ENCODE results near the gene IQGAP2.

The IQGAP2 gene

GRCh38 chr5:76415855-76416254 lies 12.8 kb downstream of the IQGAP2 start:
- no peak for ATAC-seq
- TF ChIP-seq ZFP30 (CRISPR knock-in tag; IDR thresholded peaks at IDR 0.05), result no peak
- TF ChIP-seq ARNTL (CRISPR knock-in tag; IDR thresholded peaks at IDR 0.05; ENCODE audit: borderline replicate concordance, low read depth), result no peak
- no peak for TF ChIP-seq OSR1 (CRISPR knock-in tag; IDR thresholded peaks at IDR 0.05)
- no peak for TF ChIP-seq POU6F1 (CRISPR knock-in tag; IDR thresholded peaks at IDR 0.05; ENCODE audit: borderline replicate concordance, low read depth)
- no peak for TF ChIP-seq ZC3H10 (CRISPR knock-in tag; IDR thresholded peaks at IDR 0.05)
- no peak for TF ChIP-seq TCF4 (CRISPR knock-in tag; IDR thresholded peaks at IDR 0.05; ENCODE audit: borderline replicate concordance)
- TF ChIP-seq ZNF70 (CRISPR knock-in tag; IDR thresholded peaks at IDR 0.05), result no peak
- TF ChIP-seq ZNF565 (CRISPR knock-in tag; conservative IDR thresholded peaks at IDR 0.05; ENCODE audit: low read depth), result no peak
- no peak for TF ChIP-seq ESRRG (CRISPR knock-in tag; IDR thresholded peaks at IDR 0.05)

DNA sequence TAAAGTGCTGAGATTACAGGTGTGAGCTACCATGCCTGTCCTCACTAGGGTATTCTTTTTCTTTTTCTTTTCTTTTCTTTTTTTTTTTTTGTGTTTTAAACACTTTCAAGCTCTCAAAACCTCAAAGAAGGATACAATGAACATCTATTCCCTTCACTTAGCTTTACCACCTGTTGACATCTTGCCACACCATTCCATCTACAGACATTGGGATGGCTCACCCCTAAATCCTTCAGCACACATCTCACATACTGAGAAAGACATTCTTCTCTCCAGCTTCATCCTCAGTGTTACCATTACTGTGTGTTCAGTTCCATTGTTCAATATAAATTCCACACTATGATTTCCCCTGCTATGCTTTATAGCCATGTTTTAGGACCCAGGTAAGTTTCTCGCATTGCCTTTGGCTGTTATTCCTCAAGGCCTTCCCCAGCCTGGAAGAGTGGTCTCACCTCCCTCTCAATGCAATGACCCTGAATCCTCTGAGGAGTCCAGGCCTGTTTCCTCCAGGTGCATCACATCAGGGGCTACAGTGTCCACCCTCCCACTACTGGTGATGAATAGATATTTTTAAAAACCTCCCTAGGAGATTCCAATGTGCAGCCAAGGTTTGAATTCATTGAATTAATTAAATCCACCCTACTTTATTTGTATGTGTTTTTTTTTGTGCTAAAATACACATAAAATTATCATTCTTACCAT lies 16.7 kb downstream of the IQGAP2 start:
- no peak for ATAC-seq
- no peak for TF ChIP-seq TCF4 (CRISPR knock-in tag; IDR thresholded peaks at IDR 0.05; ENCODE audit: borderline replicate concordance)
- no peak for TF ChIP-seq ZFP3 (CRISPR knock-in tag; IDR thresholded peaks at IDR 0.05)
- TF ChIP-seq ISL1 (CRISPR knock-in tag; IDR thresholded peaks at IDR 0.05), result no peak
- TF ChIP-seq, protein P1, sequence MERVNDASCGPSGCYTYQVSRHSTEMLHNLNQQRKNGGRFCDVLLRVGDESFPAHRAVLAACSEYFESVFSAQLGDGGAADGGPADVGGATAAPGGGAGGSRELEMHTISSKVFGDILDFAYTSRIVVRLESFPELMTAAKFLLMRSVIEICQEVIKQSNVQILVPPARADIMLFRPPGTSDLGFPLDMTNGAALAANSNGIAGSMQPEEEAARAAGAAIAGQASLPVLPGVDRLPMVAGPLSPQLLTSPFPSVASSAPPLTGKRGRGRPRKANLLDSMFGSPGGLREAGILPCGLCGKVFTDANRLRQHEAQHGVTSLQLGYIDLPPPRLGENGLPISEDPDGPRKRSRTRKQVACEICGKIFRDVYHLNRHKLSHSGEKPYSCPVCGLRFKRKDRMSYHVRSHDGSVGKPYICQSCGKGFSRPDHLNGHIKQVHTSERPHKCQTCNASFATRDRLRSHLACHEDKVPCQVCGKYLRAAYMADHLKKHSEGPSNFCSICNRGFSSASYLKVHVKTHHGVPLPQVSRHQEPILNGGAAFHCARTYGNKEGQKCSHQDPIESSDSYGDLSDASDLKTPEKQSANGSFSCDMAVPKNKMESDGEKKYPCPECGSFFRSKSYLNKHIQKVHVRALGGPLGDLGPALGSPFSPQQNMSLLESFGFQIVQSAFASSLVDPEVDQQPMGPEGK (CRISPR knock-in tag; IDR thresholded peaks at IDR 0.05; ENCODE audit: borderline replicate concordance), result no peak
- TF ChIP-seq ZNF8 (CRISPR knock-in tag; IDR thresholded peaks at IDR 0.05), result no peak
- TF ChIP-seq ZC3H10 (CRISPR knock-in tag; IDR thresholded peaks at IDR 0.05), result no peak
- no peak for TF ChIP-seq RARB (CRISPR knock-in tag; IDR thresholded peaks at IDR 0.05)
- TF ChIP-seq TOX (CRISPR knock-in tag; IDR thresholded peaks at IDR 0.05; ENCODE audit: borderline replicate concordance), result no peak
- TF ChIP-seq ZFP30 (CRISPR knock-in tag; IDR thresholded peaks at IDR 0.05), result no peak
- no peak for TF ChIP-seq ZNF565 (CRISPR knock-in tag; conservative IDR thresholded peaks at IDR 0.05; ENCODE audit: low read depth)
- TF ChIP-seq, protein P2, sequence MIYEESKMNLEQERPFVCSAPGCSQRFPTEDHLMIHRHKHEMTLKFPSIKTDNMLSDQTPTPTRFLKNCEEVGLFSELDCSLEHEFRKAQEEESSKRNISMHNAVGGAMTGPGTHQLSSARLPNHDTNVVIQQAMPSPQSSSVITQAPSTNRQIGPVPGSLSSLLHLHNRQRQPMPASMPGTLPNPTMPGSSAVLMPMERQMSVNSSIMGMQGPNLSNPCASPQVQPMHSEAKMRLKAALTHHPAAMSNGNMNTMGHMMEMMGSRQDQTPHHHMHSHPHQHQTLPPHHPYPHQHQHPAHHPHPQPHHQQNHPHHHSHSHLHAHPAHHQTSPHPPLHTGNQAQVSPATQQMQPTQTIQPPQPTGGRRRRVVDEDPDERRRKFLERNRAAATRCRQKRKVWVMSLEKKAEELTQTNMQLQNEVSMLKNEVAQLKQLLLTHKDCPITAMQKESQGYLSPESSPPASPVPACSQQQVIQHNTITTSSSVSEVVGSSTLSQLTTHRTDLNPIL (CRISPR knock-in tag; IDR thresholded peaks at IDR 0.05; ENCODE audit: low read depth), result no peak
- TF ChIP-seq POU6F1 (CRISPR knock-in tag; IDR thresholded peaks at IDR 0.05; ENCODE audit: borderline replicate concordance, low read depth), result no peak
- TF ChIP-seq GLIS3 (CRISPR knock-in tag; IDR thresholded peaks at IDR 0.05), result no peak
- TF ChIP-seq ZNF70 (CRISPR knock-in tag; IDR thresholded peaks at IDR 0.05), result no peak
- TF ChIP-seq BACH2 (CRISPR knock-in tag; IDR thresholded peaks at IDR 0.05; ENCODE audit: borderline replicate concordance), result no peak
- no peak for TF ChIP-seq ESRRG (CRISPR knock-in tag; IDR thresholded peaks at IDR 0.05)
- TF ChIP-seq CSRNP3 (CRISPR knock-in tag; IDR thresholded peaks at IDR 0.05), result no peak
- TF ChIP-seq OSR1 (CRISPR knock-in tag; IDR thresholded peaks at IDR 0.05), result no peak

- no peak for ATAC-seq
- TF ChIP-seq, protein P2 (CRISPR knock-in tag; IDR thresholded peaks at IDR 0.05; ENCODE audit: low read depth), result no peak
- TF ChIP-seq ISL1 (CRISPR knock-in tag; IDR thresholded peaks at IDR 0.05), result no peak
- no peak for TF ChIP-seq SNAI2 (CRISPR knock-in tag; IDR thresholded peaks at IDR 0.05)
- no peak for TF ChIP-seq POU6F1 (CRISPR knock-in tag; IDR thresholded peaks at IDR 0.05; ENCODE audit: borderline replicate concordance, low read depth)
- TF ChIP-seq TOX (CRISPR knock-in tag; IDR thresholded peaks at IDR 0.05; ENCODE audit: borderline replicate concordance), result no peak
- TF ChIP-seq, protein P1 (CRISPR knock-in tag; IDR thresholded peaks at IDR 0.05; ENCODE audit: borderline replicate concordance), result no peak
- no peak for TF ChIP-seq CSDC2 (CRISPR knock-in tag; IDR thresholded peaks at IDR 0.05)
- TF ChIP-seq ZNF565 (CRISPR knock-in tag; conservative IDR thresholded peaks at IDR 0.05; ENCODE audit: low read depth), result no peak
These were observed 19.1 kb downstream of the IQGAP2 start for GRCh38 chr5:76422227-76422626.

All from SK-N-SH treated with all-trans-retinoic acid at 6 μM for 48 hours (cell line).